B cell (primary cell): ENCODE results near the gene TAMALIN. TPM values are rescaled to one million over a fixed set of nuclear protein-coding genes. Genes with fewer than 3 reads are reported as not detected.

Source experiments
- ATAC-seq: fragments of 200-7000 bp; cut with Tn5 transposase; one replicate; pipeline ENCODE4 v1.10.0; 2021; ENCODE audit warnings: low read depth, mild to moderate bottlenecking, moderate number of reproducible peaks, moderate library complexity
- CTCF ChIA-PET: fragments of 350-600 bp; sonication (Branson Sonifier 250); formaldehyde crosslinking; loops from one replicate; lab custom pipeline; 2021; ENCODE audit warnings: antibody characterized with exemption, inconsistent platforms; lab: Charles Lee
- POLR2A ChIA-PET: fragments of 350-600 bp; sonication (Branson Sonifier 250); formaldehyde crosslinking; loops from one replicate; lab custom pipeline; 2021; ENCODE audit warnings: antibody characterized with exemption; lab: Charles Lee
- DNase-seq: peaks from one replicate; pipeline ENCODE4 v3.0.0; 2013
- H2AFZ ChIP-seq: 2 replicates; pipeline ENCODE4 v1.6.1; 2012; ENCODE audit warnings: mild to moderate bottlenecking, low read depth, low read length; ENCODE audit not compliant: insufficient read depth, poor library complexity, severe bottlenecking
- H3K27ac ChIP-seq, 2 donors: 1 replicate in 1 of 2; 2 replicates in 1 of 2; pipeline ENCODE4 v1.5.1; 2012 to 2013; ENCODE audit warnings: low read length in 2 of 2, mild to moderate bottlenecking in 2 of 2, moderate library complexity in 1 of 2
- H3K27me3 ChIP-seq, 4 experiments: fragments of 200-600 bp in 1 of 4; sonication (generic) in 1 of 4; replicated peaks in 1 of 4; 1 replicate in 2 of 4; 2 replicates in 2 of 4; pipeline versions ENCODE4 v1.6.1 to v1.7.0; 2013 to 2016; ENCODE audit warnings: low read length in 3 of 4, mild to moderate bottlenecking in 2 of 4, mixed read lengths in 1 of 4, moderate library complexity in 1 of 4; ENCODE audit not compliant: insufficient read depth in 4 of 4, control insufficient read depth in 3 of 4; ENCODE audit errors: control extremely low read depth in 1 of 4
- H3K36me3 ChIP-seq, 2 experiments: replicated peaks in 1 of 2; 1 replicate in 1 of 2; 2 replicates in 1 of 2; pipeline versions ENCODE4 v1.6.1 to v1.7.1; 2013; ENCODE audit warnings: low read length in 1 of 2; ENCODE audit not compliant: insufficient read depth in 2 of 2, control insufficient read depth in 1 of 2; ENCODE audit errors: control extremely low read depth in 1 of 2, extremely low read depth in 1 of 2
- H3K4me1 ChIP-seq, 2 donors: fragments of 200-600 bp in 1 of 2; sonication (generic) in 1 of 2; 1 replicate in 1 of 2; 2 replicates in 1 of 2; pipeline versions ENCODE4 v1.5.1 to v1.6.1; 2013 to 2017; ENCODE audit warnings: low read length in 2 of 2; ENCODE audit not compliant: control insufficient read depth in 2 of 2, insufficient read depth in 2 of 2
- H3K4me2 ChIP-seq: replicated peaks from 2 replicates; pipeline ENCODE3; 2012; ENCODE audit warnings: mild to moderate bottlenecking, low read depth, low read length; ENCODE audit not compliant: poor library complexity, severe bottlenecking
- H3K4me3 ChIP-seq, 5 experiments: fragments of 200-600 bp in 1 of 5; sonication (generic) in 1 of 5; 1 replicate in 3 of 5; 2 replicates in 2 of 5; pipeline versions ENCODE4 v1.5.1 to v1.7.0; 2011 to 2016; ENCODE audit warnings: low read length in 4 of 5, mild to moderate bottlenecking in 4 of 5, low read depth in 2 of 5, control low read depth in 1 of 5, moderate library complexity in 1 of 5; ENCODE audit not compliant: insufficient read depth in 1 of 5; ENCODE audit errors: control extremely low read depth in 1 of 5, extremely low read depth in 1 of 5
- H3K79me2 ChIP-seq: fragments of 200-600 bp; sonication (generic); one replicate; pipeline ENCODE4 v1.6.0; 2016; ENCODE audit warnings: low read length; ENCODE audit not compliant: control insufficient read depth, insufficient read depth
- H3K9ac ChIP-seq: fragments of 200-600 bp; sonication (generic); 2 replicates; pipeline ENCODE4 v1.6.1; 2017; ENCODE audit warnings: mild to moderate bottlenecking, low read length, moderate library complexity
- H3K9me3 ChIP-seq, 3 donors: one replicate each; pipeline versions ENCODE4 v1.6.1 to v1.7.1; 2013; ENCODE audit warnings: low read length in 2 of 3; ENCODE audit not compliant: control insufficient read depth in 2 of 3, insufficient read depth in 1 of 3; ENCODE audit errors: control extremely low read depth in 1 of 3
- H4K20me1 ChIP-seq: 2 replicates; pipeline ENCODE4 v1.6.0; 2012; ENCODE audit warnings: mild to moderate bottlenecking, low read length; ENCODE audit not compliant: insufficient read depth, control insufficient read depth, poor library complexity, severe bottlenecking
- H3K27ac Mint-ChIP-seq: one replicate; pipeline ENCODE4 v1.8.0; 2021; ENCODE audit warnings: mixed read lengths
- H3K27me3 Mint-ChIP-seq: one replicate; pipeline ENCODE4 v1.8.0; 2021; ENCODE audit warnings: mixed read lengths
- H3K4me1 Mint-ChIP-seq: one replicate; pipeline ENCODE4 v1.8.0; 2021; ENCODE audit warnings: mixed read lengths
- H3K4me3 Mint-ChIP-seq: one replicate; pipeline ENCODE4 v1.8.0; 2021; ENCODE audit warnings: mixed read lengths
- H3K9me3 Mint-ChIP-seq: one replicate; pipeline ENCODE4 v1.8.0; 2022; ENCODE audit warnings: mixed read lengths; ENCODE audit not compliant: insufficient read depth
- EZH2 ChIP-seq: IDR thresholded peaks from 2 replicates; pipeline ENCODE4 v1.6.1; 2012; ENCODE audit warnings: borderline replicate concordance, low read depth, mild to moderate bottlenecking, moderate library complexity, low read length; ENCODE audit not compliant: insufficient read depth, poor library complexity, severe bottlenecking
- WGBS: methylation state at CpG from one replicate; pipeline ENCODE4 v1.1.5; 2013; ENCODE audit warnings: missing lambda C conversion rate; ENCODE audit not compliant: insufficient coverage; 5-methylcytosine and 5-hydroxymethylcytosine counted together
- intact Hi-C: fragments of 100-400 bp; cut with micrococcal nuclease; formaldehyde crosslinking; loops from one replicate; pipeline ENCODE4 v1.10.0; 2022
- polyA plus RNA-seq: library from polyadenylated mRNA; depleted of rRNA; stranded (reverse); fragments of >200 nt; gene quantifications from 2 replicates; pipeline ENCODE4 v1.2.3, GENCODE V29; 2012
- total RNA-seq, 2 donors: library from RNA; stranded (reverse); fragments of 120-200 nt in 1 of 2; gene quantifications; 1 replicate in 1 of 2; 2 replicates in 1 of 2; pipeline versions ENCODE4 v1.2.3 to v1.2.4, GENCODE V29; 2013 to 2022
- TF ChIP-seq, protein P1 (sequence below): fragments of 200-600 bp; IDR thresholded peaks from one replicate; pipeline ENCODE4 v1.8.0; 2022; ENCODE audit warnings: antibody characterized with exemption, mild to moderate bottlenecking

Gene TAMALIN
- total and polyA plus RNA-seq, 2 donors (not counting 1 experiment from before 2014, with no cell fraction given), result 139 to 151 TPM

DNA sequence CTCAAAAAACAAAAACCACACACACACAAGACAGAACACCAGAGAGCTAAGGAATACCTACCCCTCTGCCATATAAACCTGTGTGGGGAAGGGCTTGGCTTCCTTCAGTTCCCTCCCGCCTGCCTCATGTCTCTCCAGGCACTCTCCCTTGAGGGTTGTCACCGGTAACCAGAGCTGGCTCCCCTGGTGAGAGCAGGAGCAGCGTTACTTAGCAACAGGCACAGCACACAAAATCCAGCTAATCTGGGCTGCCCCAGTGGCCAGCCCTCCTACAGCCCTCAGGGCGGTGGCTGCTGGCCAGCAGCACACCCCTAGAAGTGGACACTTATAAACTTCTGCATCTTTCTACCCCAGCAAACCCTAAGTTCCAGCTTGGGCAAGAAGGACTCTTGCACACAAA is 22.9 kb downstream of the TAMALIN start:
- H3K27ac ChIP-seq, result no peak overlapping the region
- intact Hi-C loops, result loop anchor here (5.0 kb wide), 1 partner anchor 77 kb away; the partner anchor contains the start of gene ACVR1B
- ChIA-PET CTCF (interaction anchor here (0.9 to 32.6 kb wide), 8 partner anchors 10 to 1728 kb away, joined by 3 to 1315 read pairs (median 206); partner anchors contain the start of genes ATG101, NR4A1, SMIM41 and TAMALIN), POLR2A (interaction anchor here (0.9 to 1.2 kb wide), 3 partner anchors 21 to 52 kb away, joined by 3 to 4 read pairs (median 4); partner anchors contain the start of genes NR4A1 and TAMALIN)
- no peaks in the 10 kb centered on the region for H3K27me3 ChIP-seq
- DNase-seq (no peak), ATAC-seq (no peak)
- H3K79me2 ChIP-seq, result no peaks in the 10 kb centered on the region
- H3K9me3 Mint-ChIP-seq, result no peaks in the 10 kb centered on the region
- H4K20me1 ChIP-seq, result no peaks in the 10 kb centered on the region
- peaks cover 34 to 51% of the 10 kb centered on the region in 2 donors for H3K4me1 ChIP-seq
- no peak overlapping the region for H2AFZ ChIP-seq
- TF ChIP-seq, protein P1, sequence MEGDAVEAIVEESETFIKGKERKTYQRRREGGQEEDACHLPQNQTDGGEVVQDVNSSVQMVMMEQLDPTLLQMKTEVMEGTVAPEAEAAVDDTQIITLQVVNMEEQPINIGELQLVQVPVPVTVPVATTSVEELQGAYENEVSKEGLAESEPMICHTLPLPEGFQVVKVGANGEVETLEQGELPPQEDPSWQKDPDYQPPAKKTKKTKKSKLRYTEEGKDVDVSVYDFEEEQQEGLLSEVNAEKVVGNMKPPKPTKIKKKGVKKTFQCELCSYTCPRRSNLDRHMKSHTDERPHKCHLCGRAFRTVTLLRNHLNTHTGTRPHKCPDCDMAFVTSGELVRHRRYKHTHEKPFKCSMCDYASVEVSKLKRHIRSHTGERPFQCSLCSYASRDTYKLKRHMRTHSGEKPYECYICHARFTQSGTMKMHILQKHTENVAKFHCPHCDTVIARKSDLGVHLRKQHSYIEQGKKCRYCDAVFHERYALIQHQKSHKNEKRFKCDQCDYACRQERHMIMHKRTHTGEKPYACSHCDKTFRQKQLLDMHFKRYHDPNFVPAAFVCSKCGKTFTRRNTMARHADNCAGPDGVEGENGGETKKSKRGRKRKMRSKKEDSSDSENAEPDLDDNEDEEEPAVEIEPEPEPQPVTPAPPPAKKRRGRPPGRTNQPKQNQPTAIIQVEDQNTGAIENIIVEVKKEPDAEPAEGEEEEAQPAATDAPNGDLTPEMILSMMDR, result no peak
- TF ChIP-seq EZH2, result no peak
- 20% methylated on average over 4 of the region's 4 CpGs for WGBS
- H3K9me3 ChIP-seq, result no peaks in the 10 kb centered on the region
- H3K36me3 ChIP-seq, result no peaks in the 10 kb centered on the region
- H3K4me1 Mint-ChIP-seq, result peaks cover 51% of the 10 kb centered on the region
- no peak overlapping the region for H3K4me2 ChIP-seq
- no peak overlapping the region for H3K4me3 ChIP-seq
- H3K27me3 Mint-ChIP-seq, result no peaks in the 10 kb centered on the region
- no peak overlapping the region for H3K9ac ChIP-seq
- H3K4me3 Mint-ChIP-seq, result no peak overlapping the region
- H3K27ac Mint-ChIP-seq, result peak overlapping the region; percentile 26

DNA sequence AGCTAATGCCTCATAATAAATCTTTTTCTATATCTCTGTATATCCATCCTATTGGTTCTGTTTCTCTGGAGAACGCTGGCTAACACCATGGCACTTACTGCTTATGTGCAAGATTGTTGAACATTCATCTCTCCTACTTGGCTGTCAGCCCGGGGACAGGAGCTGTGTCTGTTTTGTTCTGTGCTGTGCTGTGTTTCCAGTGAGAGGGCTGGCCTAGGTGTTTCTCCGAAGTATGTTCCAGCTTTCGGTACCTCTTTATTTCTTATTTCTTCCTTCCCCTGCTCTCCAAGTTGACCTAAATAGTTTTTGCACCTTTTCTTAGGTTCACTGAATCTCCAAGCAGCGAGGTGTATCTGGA is 25.7 kb downstream of the TAMALIN start:
- H3K4me3 Mint-ChIP-seq, result peak overlapping the region; percentile 88
- ATAC-seq (peak; percentile 4), DNase-seq (no peak)

More for the DNA sequence above, 25.7 kb downstream of the TAMALIN start:
- peak overlapping the region; percentile 87 for H3K4me2 ChIP-seq
- no peaks in the 10 kb centered on the region for H3K9me3 ChIP-seq
- peak overlapping the region in 4 of 5 experiments; percentile 20 to 61 (median 38) for H3K4me3 ChIP-seq
- peak overlapping the region; percentile 56 for H3K9ac ChIP-seq
- no peaks in the 10 kb centered on the region for H3K79me2 ChIP-seq
- H3K4me1 Mint-ChIP-seq, result peaks cover 46% of the 10 kb centered on the region
- no peak for TF ChIP-seq EZH2
- TF ChIP-seq, protein P1, result no peak
- peak overlapping the region; percentile 94 for H3K27ac Mint-ChIP-seq
- no peaks in the 10 kb centered on the region for H3K27me3 Mint-ChIP-seq
- POLR2A ChIA-PET, result interaction anchor here (0.6 to 2.4 kb wide), 12 partner anchors 9 to 608 kb away, joined by 3 to 15 read pairs (median 5); partner anchors contain the start of genes ATG101, NR4A1 and TAMALIN
- H3K4me1 ChIP-seq, result peaks cover 32 to 48% of the 10 kb centered on the region in 2 donors
- CTCF ChIA-PET, result interaction anchor here (0.7 to 32.6 kb wide), 12 partner anchors 8 to 212 kb away, joined by 3 to 1315 read pairs (median 12); partner anchors contain the start of genes ATG101, NR4A1, SMIM41 and TAMALIN
- no peaks in the 10 kb centered on the region for H3K9me3 Mint-ChIP-seq
- no peaks in the 10 kb centered on the region for H3K36me3 ChIP-seq
- intact Hi-C loops, result loop anchor here (2.0 to 5.0 kb wide), 4 partner anchors 36 to 86 kb away; partner anchors contain the start of genes ACVR1B and ATG101
- WGBS, result 17% methylated on average over 2 of the region's 5 CpGs
- H2AFZ ChIP-seq, result no peak overlapping the region
- H4K20me1 ChIP-seq, result no peaks in the 10 kb centered on the region
- peak overlapping the region; percentile 87 to 93 for H3K27ac ChIP-seq
- H3K27me3 ChIP-seq, result peaks cover 0 to 2% (median 0%) of the 10 kb centered on the region in 4 experiments
